Measurements from ENCODE around the gene MXD4. TPM values are rescaled to one million over a fixed set of nuclear protein-coding genes. Genes with fewer than 3 reads are reported as not detected.
A peak's percentile ranks its signal among the peaks of the same experiment; 100 is the strongest.

Gene MXD4
- total and polyA plus RNA-seq, 9 of the 15 experiments (the other 6 are each of a cell fraction or from before 2014, with no cell fraction given): 0.06 to 13.5 (median 5.9) TPM

DNA sequence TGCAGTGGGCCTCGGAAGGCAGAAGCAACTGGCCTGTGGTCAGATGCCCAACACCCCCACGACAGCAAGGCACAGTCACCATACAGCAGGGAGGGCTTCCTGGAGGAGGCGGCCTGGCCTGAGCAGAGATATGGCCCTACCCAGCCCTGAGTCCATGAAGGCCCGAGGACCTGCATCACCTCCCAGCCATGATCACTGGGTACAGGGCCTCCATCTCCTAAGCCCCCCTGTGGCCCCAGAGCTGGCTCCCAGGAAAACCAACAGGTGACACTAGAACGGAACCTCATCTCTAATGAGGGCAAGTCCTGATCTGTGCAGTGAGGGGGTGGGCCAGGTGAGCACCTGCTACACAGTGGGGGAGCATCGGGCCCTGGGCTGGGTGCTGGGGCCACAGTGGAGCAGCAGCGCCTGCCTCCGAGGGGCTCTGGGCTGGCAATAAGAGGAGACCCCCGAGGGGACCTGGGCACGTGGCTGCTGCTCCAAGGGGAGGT, 26.2 kb upstream of the MXD4 start:
- H3K27ac ChIP-seq (ENCODE audit: extremely low read depth, low read depth, low read length): no peak overlapping the region
- peaks cover 2% of the 10 kb centered on the region for H3K9me1 ChIP-seq (ENCODE audit: control insufficient read depth, insufficient read depth, low read length)
- H3K36me3 ChIP-seq (ENCODE audit: control insufficient read depth, insufficient read depth, low read length): no peaks in the 10 kb centered on the region
- H3K9ac ChIP-seq (ENCODE audit: insufficient read depth in 1 of 2, low read depth in 2 of 2, low read length in 2 of 2): no peak overlapping the region
- 59% methylated on average over 10 of the region's 10 CpGs for WGBS (ENCODE audit: insufficient coverage, low coverage, missing lambda C conversion rate)
- H3K4me2 ChIP-seq (ENCODE audit: insufficient read depth, low read length): no peak overlapping the region
- H3K79me2 ChIP-seq (ENCODE audit: control insufficient read depth, insufficient read depth, low read length): no peaks in the 10 kb centered on the region
- no peak for DNase-seq (ENCODE audit: extremely low read depth in 1 of 4, low spot score in 3 of 4)
- H3K4me3 ChIP-seq: no peak overlapping the region
- no peak overlapping the region for H2AFZ ChIP-seq (ENCODE audit: low read depth, low read length)
- intact Hi-C loops (cut with micrococcal nuclease): no loop called here
- CTCF ChIA-PET (ENCODE audit: low intra/inter-chr PET ratio): no interaction called here
- no peak for FAIRE-seq
- no TSS peak for BruUV-seq (replicated peaks)
- ATAC-seq: no peak
- POLR2A ChIA-PET: interaction anchor here (0.7 kb wide), 1 partner anchor 448 kb away, joined by 4 read pairs; no protein-coding TSS in a partner anchor
- H3K27me3 ChIP-seq (ENCODE audit: control insufficient read depth in 2 of 2, insufficient read depth in 2 of 2, low read length in 2 of 2): no peaks in the 10 kb centered on the region
- in situ Hi-C loops (cut with MboI): no loop called here
- H3K9me3 ChIP-seq (replicated peaks; ENCODE audit: control insufficient read depth, insufficient read depth, low read depth, low read length): no peaks in the 10 kb centered on the region
- no peaks in the 10 kb centered on the region for H4K20me1 ChIP-seq (replicated peaks; ENCODE audit: control insufficient read depth, insufficient read depth, low read length)
- peaks cover 0 to 49% of the 10 kb centered on the region in 2 experiments; a peak in 2 of 5 replicates for H3K4me1 ChIP-seq (replicated peaks in 1 of 2; ENCODE audit: control insufficient read depth in 2 of 2, insufficient read depth in 2 of 2, low read length in 2 of 2)
- TF ChIP-seq ZNF436 (CRISPR knock-in tag; IDR thresholded peaks at IDR 0.05) (peak; percentile 76), EHMT2 (IDR thresholded peaks at IDR 0.05) (no peak), EWSR1 (IDR thresholded peaks at IDR 0.05; ENCODE audit: borderline replicate concordance, low read depth, partially characterized antibody) (no peak), RBM25 (IDR thresholded peaks at IDR 0.05; ENCODE audit: low read depth, low read length, severe bottlenecking) (peak; percentile 59), BCOR (IDR thresholded peaks at IDR 0.05) (peak; percentile 49; the same call in 1 of the 2 replicates), U2AF1 (optimal IDR thresholded peaks at IDR 0.05; ENCODE audit: low read depth, low read length) (no peak), ZNF740 (CRISPR knock-in tag; IDR thresholded peaks at IDR 0.05) (peak; percentile 25; the same call in 1 of the 2 replicates), ZNF740 (tag; IDR thresholded peaks at IDR 0.05) (no peak)
- TF ChIP-seq, protein P1, sequence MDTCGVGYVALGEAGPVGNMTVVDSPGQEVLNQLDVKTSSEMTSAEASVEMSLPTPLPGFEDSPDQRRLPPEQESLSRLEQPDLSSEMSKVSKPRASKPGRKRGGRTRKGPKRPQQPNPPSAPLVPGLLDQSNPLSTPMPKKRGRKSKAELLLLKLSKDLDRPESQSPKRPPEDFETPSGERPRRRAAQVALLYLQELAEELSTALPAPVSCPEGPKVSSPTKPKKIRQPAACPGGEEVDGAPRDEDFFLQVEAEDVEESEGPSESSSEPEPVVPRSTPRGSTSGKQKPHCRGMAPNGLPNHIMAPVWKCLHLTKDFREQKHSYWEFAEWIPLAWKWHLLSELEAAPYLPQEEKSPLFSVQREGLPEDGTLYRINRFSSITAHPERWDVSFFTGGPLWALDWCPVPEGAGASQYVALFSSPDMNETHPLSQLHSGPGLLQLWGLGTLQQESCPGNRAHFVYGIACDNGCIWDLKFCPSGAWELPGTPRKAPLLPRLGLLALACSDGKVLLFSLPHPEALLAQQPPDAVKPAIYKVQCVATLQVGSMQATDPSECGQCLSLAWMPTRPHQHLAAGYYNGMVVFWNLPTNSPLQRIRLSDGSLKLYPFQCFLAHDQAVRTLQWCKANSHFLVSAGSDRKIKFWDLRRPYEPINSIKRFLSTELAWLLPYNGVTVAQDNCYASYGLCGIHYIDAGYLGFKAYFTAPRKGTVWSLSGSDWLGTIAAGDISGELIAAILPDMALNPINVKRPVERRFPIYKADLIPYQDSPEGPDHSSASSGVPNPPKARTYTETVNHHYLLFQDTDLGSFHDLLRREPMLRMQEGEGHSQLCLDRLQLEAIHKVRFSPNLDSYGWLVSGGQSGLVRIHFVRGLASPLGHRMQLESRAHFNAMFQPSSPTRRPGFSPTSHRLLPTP (IDR thresholded peaks at IDR 0.05; ENCODE audit: borderline replicate concordance, extremely low read depth, insufficient read length): peak; percentile 18
- TF ChIP-seq, protein P2, sequence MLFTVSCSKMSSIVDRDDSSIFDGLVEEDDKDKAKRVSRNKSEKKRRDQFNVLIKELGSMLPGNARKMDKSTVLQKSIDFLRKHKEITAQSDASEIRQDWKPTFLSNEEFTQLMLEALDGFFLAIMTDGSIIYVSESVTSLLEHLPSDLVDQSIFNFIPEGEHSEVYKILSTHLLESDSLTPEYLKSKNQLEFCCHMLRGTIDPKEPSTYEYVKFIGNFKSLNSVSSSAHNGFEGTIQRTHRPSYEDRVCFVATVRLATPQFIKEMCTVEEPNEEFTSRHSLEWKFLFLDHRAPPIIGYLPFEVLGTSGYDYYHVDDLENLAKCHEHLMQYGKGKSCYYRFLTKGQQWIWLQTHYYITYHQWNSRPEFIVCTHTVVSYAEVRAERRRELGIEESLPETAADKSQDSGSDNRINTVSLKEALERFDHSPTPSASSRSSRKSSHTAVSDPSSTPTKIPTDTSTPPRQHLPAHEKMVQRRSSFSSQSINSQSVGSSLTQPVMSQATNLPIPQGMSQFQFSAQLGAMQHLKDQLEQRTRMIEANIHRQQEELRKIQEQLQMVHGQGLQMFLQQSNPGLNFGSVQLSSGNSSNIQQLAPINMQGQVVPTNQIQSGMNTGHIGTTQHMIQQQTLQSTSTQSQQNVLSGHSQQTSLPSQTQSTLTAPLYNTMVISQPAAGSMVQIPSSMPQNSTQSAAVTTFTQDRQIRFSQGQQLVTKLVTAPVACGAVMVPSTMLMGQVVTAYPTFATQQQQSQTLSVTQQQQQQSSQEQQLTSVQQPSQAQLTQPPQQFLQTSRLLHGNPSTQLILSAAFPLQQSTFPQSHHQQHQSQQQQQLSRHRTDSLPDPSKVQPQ (CRISPR knock-in tag; IDR thresholded peaks at IDR 0.05; ENCODE audit: borderline replicate concordance): no peak

Data from K562 (cell line).